H1 (cell line): ENCODE results near the gene MCF2L2. TPM values are rescaled to one million over a fixed set of nuclear protein-coding genes. Genes with fewer than 3 reads are reported as not detected.

ENCODE experiments used
- CTCF ChIP-seq, 3 experiments: IDR thresholded peaks; 1 replicate in 2 of 3; 2 replicates in 1 of 3; pipeline versions ENCODE4 v1.5.1 to v1.6.1; 2011; ENCODE audit warnings: low read length in 3 of 3, mild to moderate bottlenecking in 3 of 3, inconsistent platforms in 2 of 3, low read depth in 1 of 3, moderate library complexity in 1 of 3; ENCODE audit not compliant: insufficient read depth in 1 of 3; ENCODE audit errors: control extremely low read depth in 1 of 3
- GTF2F1 ChIP-seq: IDR thresholded peaks from 2 replicates; pipeline ENCODE4 v1.6.1; 2012; ENCODE audit warnings: low read depth, low read length, improper control_type of control experiment, borderline replicate concordance
- POU5F1 ChIP-seq: IDR thresholded peaks from 2 replicates; pipeline ENCODE4 v1.6.1; 2011; ENCODE audit warnings: low read depth, mild to moderate bottlenecking, low read length, moderate library complexity
- SRF ChIP-seq: IDR thresholded peaks from 2 replicates; pipeline ENCODE4 v1.6.1; 2011; ENCODE audit warnings: mild to moderate bottlenecking, low read depth, low read length, moderate library complexity
- polyA plus RNA-seq, 7 experiments: library from polyadenylated mRNA; depleted of rRNA in 3 of 7; stranded (reverse) in 5 of 7; unstranded in 2 of 7; fragments of >200 nt in 5 of 7; fragments of 200-250 nt in 2 of 7; gene quantifications; 1 replicate in 5 of 7; 2 replicates in 1 of 7; 4 replicates in 1 of 7; pipeline versions ENCODE4 v1.2.1 to v1.2.3, GENCODE V29; 2011 to 2013; ENCODE audit warnings: missing spikeins in 2 of 7, mixed read lengths in 2 of 7
- total RNA-seq: library from RNA; stranded (reverse); fragmentation: NEBNext Ultra II Directional; extraction: Animal tissue kit (Norgen Biotek cat#: 25700); gene quantifications from 2 replicates; pipeline ENCODE4 v1.2.1, GENCODE V29; 2021

The MCF2L2 gene
- total and polyA plus RNA-seq, 2 of the 8 experiments (the other 6 are each of a cell fraction or from before 2014, with no cell fraction given), result 4.1 to 13.7 TPM

- no peak for TF ChIP-seq CTCF (IDR thresholded peaks at IDR 0.05; ENCODE audit: control extremely low read depth in 1 of 3, insufficient read depth in 1 of 3, low read depth in 1 of 3, low read length in 3 of 3)
- no peak for TF ChIP-seq POU5F1
- TF ChIP-seq SRF, result no peak
- no peak for TF ChIP-seq GTF2F1
Observed at GRCh38 chr3:183239046-183239445, 189.4 kb downstream of the MCF2L2 start (continued).
